Limb (tissue), 2 donors: ENCODE results near the gene ZFYVE21.
"Not testable (repeated sequence)": the region's sequence is repeated elsewhere in the genome, so short reads cannot be mapped to it uniquely, and the experiment has no call there.

Experiments
- DNase-seq, 2 donors: peaks; one replicate each; pipeline ENCODE4 v3.0.0-alpha.2; 2016; ENCODE audit errors: extremely low spot score in 2 of 2

Gene ZFYVE21

DNA sequence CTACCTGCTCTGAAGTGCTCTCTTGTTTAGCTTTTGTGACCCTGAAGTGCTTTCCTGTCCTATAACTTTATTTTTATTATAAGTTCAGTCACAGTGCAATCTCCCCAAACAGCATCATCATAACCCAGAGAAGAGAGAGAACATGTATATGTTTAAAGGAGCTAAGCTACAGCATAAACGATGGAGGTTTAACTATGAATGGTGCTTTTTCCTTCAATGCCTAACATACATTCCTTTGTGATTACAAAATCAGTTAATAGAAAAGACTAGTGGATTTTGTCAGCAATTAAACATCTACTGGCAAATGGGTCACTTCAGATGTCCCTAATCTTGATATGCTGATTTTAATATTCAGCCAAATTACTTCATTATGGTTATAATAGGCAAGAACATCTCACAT is 46.4 kb downstream of the ZFYVE21 start:
- DNase-seq = no peak

GRCh38 chr14:103762541-103762940 is 46.9 kb downstream of the ZFYVE21 start:
- no peak for DNase-seq

DNA sequence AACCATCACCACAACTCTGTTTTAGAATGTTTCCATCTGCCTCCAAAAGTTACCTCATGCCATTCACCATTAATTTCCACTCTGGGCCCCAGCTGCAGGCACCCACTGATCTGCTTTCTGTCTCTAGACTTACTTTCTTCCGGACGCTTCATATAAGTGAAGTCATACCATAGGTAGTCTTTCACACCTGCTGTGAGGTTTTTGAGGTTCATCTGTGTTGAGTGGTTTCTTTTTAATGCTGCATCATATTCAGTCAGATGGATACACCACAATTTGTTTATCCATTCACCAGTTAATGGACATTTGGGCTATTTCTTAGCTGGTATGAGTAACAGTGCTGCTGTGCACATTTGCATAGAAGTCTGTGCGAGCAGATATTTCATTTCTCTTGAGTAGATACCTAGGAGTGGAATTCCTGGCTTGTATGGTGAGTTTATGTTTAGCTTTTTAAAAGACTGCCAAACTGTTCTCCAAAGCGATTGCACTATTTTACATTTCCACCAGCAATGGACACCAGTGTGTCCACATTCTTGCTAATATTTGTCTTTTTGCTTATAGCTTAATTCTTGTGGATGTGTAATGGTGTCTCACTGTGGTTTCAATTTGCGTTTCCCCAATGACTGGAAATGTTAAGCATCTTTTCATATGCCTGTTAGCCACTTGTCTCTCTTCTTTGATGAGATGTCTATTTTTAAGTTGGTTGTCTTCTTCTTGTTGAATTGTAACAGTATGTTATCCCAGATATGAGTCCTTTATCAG is 48.3 kb downstream of the ZFYVE21 start:
- no peak for DNase-seq

GRCh38 chr14:103765526-103765925 is 49.9 kb downstream of the ZFYVE21 start:
- no peak for DNase-seq

DNA sequence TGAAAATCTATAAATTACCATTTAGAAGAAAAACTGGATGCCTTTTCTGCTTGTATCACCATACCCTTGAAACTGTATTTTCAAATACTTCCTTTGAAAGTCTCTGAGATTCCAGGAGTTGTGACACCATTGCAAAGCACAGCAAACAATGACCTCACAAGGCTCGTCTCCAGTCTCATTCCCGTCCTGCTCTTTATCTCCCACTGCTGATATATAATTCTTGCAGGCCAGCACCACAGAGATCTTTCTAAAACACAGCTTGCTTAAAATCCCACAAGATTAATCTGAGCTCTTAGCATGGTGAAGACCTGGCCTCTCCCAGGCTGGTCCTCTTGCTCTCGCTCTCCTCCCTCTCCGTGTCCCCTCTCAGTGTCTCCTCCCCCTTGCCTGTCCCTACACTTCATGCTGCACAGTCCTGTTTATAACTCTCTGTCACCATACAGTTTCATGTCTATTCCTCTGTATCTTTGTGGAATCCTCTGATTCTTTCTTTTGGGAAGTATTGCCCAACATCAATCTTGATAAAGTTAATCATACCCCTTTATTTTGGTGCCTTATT is 51.8 kb downstream of the ZFYVE21 start:
- no peak for DNase-seq

GRCh38 chr14:103770500-103770899 is 54.9 kb downstream of the ZFYVE21 start:
- DNase-seq = no peak

DNA sequence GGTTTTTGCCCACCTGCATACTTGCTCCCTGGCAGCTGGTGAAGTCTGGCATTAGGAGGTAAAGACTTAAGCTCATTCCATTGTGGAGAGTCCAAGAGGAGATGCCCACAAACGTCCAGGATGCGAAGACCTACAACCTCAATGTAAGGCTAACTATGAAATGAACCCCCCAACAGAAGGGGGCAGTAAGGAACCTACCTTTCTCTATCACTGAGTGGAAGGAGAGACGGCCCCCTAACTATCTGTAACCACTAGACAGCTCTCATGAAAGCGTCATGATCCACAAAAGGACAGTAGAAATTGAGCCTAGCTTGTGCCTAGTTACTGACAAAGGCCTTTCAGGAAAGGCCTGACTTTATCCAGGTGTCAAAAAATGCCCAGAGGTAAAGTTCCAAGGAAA is 55.3 kb downstream of the ZFYVE21 start:
- no peak for DNase-seq

DNA sequence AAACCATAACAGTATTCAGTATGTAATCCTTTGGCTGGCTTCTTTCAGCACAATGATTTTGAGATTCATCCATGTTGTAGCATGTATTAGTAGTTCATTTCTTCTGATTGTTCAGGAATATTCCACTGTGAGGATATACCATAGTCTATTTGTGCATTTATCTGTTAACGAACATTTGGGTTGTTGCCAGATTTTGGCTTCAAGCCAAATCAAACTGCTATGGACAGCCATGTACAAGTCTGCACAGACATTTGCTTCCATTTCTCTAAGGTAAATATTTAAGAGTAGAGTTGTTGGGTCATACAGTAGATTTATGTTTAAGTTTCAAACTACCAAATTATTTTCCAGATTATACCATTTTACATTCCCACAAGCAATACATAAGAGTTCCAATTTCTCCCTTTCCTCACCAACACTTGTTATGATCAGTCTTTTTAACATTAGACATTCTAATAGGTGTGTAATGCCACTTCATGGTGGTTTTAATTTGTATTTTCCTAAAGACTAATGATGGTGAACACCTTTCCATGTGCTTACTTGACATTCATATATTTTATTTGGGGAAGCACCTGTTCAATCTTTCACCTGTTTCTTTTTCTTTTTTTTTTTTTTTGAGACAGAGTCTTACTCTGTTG is 56.6 kb downstream of the ZFYVE21 start:
- DNase-seq = no peak

DNA sequence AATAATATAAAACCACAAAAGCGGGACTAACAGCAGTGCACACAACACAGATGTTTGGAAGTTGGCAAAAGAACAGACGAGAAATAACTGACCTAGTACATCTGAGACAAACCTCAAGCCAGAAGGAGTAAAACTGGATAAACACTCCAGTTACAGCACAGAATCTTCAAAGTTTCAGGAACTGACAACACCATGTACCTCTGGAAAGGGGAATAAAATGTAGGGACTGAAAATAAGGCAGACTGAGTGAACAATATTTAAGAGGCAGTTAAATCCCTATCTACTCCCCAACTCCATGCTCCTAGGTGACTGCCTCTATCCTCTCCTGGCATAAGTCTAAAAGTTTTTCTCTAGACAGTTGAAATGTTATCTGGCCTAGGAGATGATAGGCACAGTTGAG is 57.9 kb downstream of the ZFYVE21 start:
- DNase-seq = no peak

DNA sequence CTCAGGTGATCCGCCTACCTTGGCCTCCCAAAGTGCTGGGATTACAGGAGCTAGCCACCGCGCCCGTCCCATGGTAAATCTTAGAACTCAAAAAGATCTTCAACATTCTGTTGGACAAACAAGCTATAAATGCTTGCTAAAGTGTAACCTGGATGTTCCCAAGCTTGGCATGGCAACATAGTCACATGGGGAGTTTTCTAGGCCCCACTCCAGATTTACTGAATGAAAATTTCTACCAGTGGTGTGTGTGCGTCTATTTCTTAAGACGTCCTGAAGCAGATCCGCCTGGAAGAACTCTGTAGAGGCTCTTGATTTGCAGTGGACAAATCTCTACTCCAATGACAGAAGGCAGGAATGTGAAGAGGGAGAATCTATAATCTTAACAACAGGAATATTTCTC is 59.9 kb downstream of the ZFYVE21 start:
- DNase-seq = no peak

DNA sequence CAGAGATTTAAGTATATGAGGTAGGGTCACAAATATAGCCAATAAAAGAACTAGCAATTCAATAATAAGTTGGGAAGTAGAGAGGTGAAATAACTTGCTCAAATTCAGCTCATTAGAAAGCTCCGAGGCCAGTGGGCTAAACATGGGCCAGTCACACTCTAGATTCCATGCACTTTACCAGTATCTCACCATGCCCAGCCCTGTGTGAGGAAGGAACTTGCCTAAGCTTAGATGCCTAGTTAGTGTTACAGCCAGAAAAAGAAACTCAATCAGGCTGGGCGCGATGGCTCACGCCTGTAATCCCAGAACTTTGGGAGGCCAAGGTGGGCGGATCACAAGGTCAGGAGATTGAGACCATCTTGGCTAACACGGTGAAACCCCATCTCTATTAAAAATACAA is 60.7 kb downstream of the ZFYVE21 start:
- not testable (repeated sequence) for DNase-seq

DNA sequence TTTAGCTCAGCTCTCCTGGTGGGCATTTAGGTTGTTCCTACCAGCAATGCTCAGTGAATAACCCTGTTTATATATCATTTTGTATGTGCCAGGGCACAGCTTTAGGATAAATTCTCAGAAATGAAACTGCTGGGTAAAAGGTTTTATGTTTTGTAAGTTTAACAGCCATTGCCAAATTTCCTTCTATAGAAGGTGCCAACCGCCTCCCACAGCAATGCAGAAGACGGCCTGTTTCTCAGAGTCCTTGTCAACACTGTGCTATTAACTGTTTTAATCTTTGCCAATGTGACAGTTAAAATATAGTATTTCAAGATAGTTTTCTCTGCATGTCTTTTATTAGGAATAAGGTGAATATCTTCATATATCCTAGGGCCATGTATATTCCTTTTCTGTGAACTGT is 66.8 kb downstream of the ZFYVE21 start:
- DNase-seq = no peak
